A673 (cell line): ENCODE results near the gene MPEG1. TPM values are rescaled to one million over a fixed set of nuclear protein-coding genes. Genes with fewer than 3 reads are reported as not detected.

Experiments
- BruUV-seq: library from RNA; stranded (reverse); fragments of 400-500 nt; replicated peaks from 2 replicates; lab custom pipeline; 2021; lab: Mats Ljungman, UMichigan
- CTCF ChIA-PET: fragments of 300-600 bp; sonication (Branson Sonifier 250); formaldehyde crosslinking; loops from one replicate; lab custom pipeline; 2022; ENCODE audit warnings: antibody characterized with exemption; lab: Charles Lee
- POLR2A ChIA-PET: fragments of 300-600 bp; sonication (Branson Sonifier 250); formaldehyde crosslinking; loops from one replicate; lab custom pipeline; 2022; ENCODE audit warnings: antibody characterized with exemption; ENCODE audit not compliant: low non-redundant PET; lab: Charles Lee
- DNase-seq: peaks from one replicate; pipeline ENCODE4 v3.0.0-alpha.2; 2015; ENCODE audit warnings: low spot score
- H3K27ac ChIP-seq: fragments of 200-600 bp; sonication (generic); 2 replicates; pipeline ENCODE4 v1.5.1; 2016; ENCODE audit warnings: mixed run types, low read depth, mild to moderate bottlenecking, mixed read lengths, antibody characterized with exemption, low read length; ENCODE audit not compliant: poor library complexity, severe bottlenecking
- H3K27me3 ChIP-seq: fragments of 200-600 bp; sonication (generic); replicated peaks from 2 replicates; pipeline ENCODE4 v1.6.1; 2017; ENCODE audit warnings: mixed run types, low read depth, mild to moderate bottlenecking, mixed read lengths, antibody characterized with exemption, low read length; ENCODE audit not compliant: insufficient read depth, poor library complexity
- H3K36me3 ChIP-seq: fragments of 200-600 bp; sonication (generic); 2 replicates; pipeline ENCODE4 v1.6.1; 2016; ENCODE audit warnings: mixed run types, mild to moderate bottlenecking, mixed read lengths, antibody characterized with exemption, low read length; ENCODE audit not compliant: insufficient read depth, poor library complexity, severe bottlenecking
- H3K4me1 ChIP-seq: fragments of 200-600 bp; sonication (generic); 2 replicates; pipeline ENCODE4 v1.6.1; 2017; ENCODE audit warnings: mixed run types, mild to moderate bottlenecking, mixed read lengths, antibody characterized with exemption, low read length; ENCODE audit not compliant: insufficient read depth, poor library complexity, severe bottlenecking
- H3K4me3 ChIP-seq: fragments of 200-600 bp; sonication (generic); 2 replicates; pipeline ENCODE4 v1.5.1; 2016; ENCODE audit warnings: low read depth, mixed run types, mild to moderate bottlenecking, mixed read lengths, low read length; ENCODE audit not compliant: poor library complexity, severe bottlenecking
- H3K9me3 ChIP-seq: fragments of 200-600 bp; sonication (generic); 2 replicates; pipeline ENCODE4 v1.6.1; 2016; ENCODE audit warnings: mixed run types, low read depth, mild to moderate bottlenecking, mixed read lengths, antibody characterized with exemption, low read length; ENCODE audit not compliant: poor library complexity, severe bottlenecking
- EZH2 ChIP-seq: fragments of 200-600 bp; sonication (generic); IDR thresholded peaks from 2 replicates; pipeline ENCODE4 v1.6.1; 2017; ENCODE audit warnings: borderline replicate concordance, low read depth, mild to moderate bottlenecking, mixed read lengths, antibody characterized with exemption, low read length; ENCODE audit not compliant: poor library complexity, severe bottlenecking
- intact Hi-C: fragments of 100-400 bp; cut with micrococcal nuclease; formaldehyde crosslinking; loops from one replicate; pipeline ENCODE4 v1.10.0; 2022; ENCODE audit not compliant: unreplicated experiment
- total RNA-seq: library from RNA; stranded (reverse); gene quantifications from 2 replicates; pipeline ENCODE4 v1.2.3, GENCODE V29; 2021
- TF ChIP-seq, protein P1 (sequence below): fragments of 300-800, 200-600 bp; sonication (generic); conservative IDR thresholded peaks from 2 replicates; pipeline ENCODE4 v1.5.1; 2017; ENCODE audit warnings: low read depth, mild to moderate bottlenecking, antibody characterized with exemption, low read length, moderate library complexity, mixed read lengths

Gene MPEG1
- total RNA-seq, 1 experiment from 2014 or later: not detected

DNA sequence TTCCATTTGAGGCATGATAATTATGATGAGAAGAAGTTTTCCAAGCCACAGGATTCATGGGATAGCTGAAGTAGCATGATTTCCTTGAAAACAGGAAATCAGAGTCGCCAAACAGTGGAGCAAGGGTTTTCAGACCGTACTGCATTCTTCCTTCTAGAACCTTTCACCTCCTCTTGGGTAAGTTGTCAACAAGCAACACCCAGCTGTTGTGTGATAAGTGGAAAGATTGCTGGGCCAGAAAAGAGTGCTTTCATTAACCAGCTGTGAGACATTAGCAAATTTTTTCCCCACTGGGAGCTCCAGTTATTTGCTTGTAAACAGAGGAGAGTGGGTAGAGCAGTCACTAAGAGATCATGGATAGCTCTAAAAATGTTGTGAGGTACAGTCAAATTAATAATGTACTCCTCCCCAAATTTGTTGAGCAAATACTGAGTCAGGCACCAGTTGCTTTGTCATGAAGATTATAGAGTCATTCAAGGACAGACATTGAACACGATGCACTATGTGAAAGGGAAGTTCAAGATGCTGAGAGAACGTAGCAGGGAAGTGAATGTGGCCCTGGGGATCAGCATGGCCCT, 11.7 kb upstream of the MPEG1 start:
- CTCF ChIA-PET: no interaction called here
- no peak overlapping the region for H3K27ac ChIP-seq
- no TSS peak for BruUV-seq
- no peak for DNase-seq
- intact Hi-C loops: no loop called here
- peaks cover 3% of the 10 kb centered on the region for H3K27me3 ChIP-seq
- no peaks in the 10 kb centered on the region for H3K9me3 ChIP-seq
- no peaks in the 10 kb centered on the region for H3K36me3 ChIP-seq
- POLR2A ChIA-PET: no interaction called here
- TF ChIP-seq EZH2: no peak
- TF ChIP-seq, protein P1, sequence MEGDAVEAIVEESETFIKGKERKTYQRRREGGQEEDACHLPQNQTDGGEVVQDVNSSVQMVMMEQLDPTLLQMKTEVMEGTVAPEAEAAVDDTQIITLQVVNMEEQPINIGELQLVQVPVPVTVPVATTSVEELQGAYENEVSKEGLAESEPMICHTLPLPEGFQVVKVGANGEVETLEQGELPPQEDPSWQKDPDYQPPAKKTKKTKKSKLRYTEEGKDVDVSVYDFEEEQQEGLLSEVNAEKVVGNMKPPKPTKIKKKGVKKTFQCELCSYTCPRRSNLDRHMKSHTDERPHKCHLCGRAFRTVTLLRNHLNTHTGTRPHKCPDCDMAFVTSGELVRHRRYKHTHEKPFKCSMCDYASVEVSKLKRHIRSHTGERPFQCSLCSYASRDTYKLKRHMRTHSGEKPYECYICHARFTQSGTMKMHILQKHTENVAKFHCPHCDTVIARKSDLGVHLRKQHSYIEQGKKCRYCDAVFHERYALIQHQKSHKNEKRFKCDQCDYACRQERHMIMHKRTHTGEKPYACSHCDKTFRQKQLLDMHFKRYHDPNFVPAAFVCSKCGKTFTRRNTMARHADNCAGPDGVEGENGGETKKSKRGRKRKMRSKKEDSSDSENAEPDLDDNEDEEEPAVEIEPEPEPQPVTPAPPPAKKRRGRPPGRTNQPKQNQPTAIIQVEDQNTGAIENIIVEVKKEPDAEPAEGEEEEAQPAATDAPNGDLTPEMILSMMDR: no peak
- no peaks in the 10 kb centered on the region for H3K4me1 ChIP-seq
- no peak overlapping the region for H3K4me3 ChIP-seq

DNA sequence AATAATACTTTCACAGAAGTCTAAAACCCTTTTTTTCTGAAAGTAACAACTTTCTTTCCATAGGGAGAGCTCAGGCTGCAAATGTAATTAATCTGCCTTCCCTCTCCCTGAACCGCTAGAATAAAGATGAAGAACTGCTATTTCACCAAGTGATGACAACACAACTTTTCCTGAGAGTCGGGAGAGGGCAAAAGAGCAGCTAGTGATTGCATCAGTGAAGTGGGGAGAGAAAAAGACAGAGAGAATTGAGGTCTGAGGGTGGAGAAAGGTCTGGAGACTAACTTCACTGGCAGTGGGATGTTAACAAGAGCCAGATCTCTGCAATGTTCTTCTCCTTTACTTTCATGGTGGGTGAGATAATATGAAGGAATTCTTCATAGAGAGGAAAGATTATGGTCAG, 10.9 kb upstream of the MPEG1 start:
- Histone ChIP-seq H3K9me3 (no peaks in the 10 kb centered on the region), H3K36me3 (no peaks in the 10 kb centered on the region), H3K27me3 (peaks cover 3% of the 10 kb centered on the region), H3K4me1 (no peaks in the 10 kb centered on the region), H3K27ac (no peak overlapping the region), H3K4me3 (no peak overlapping the region)
- BruUV-seq: no TSS peak
- POLR2A ChIA-PET: no interaction called here
- intact Hi-C loops: no loop called here
- CTCF ChIA-PET: no interaction called here
- TF ChIP-seq EZH2: no peak
- TF ChIP-seq, protein P1: no peak
- no peak for DNase-seq

DNA sequence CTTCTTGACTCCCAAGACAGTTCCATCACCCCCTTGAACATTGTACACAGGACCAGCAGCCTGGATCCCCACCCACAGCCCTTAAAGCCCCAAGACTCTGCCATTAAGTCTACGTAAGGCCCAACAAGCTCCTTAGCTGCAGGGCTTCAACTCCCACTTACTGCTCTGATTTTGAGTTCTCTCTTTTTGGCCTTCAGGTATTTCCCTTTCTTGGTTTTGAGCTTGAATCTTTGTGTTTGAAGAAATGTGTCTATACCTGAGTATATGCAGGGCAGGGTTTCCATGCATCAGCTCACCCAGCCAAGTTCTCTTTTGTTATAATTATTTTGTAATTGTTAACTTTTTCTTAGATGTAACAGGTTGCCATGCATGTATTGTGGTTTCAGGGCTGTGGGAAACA, 10.4 kb upstream of the MPEG1 start:
- BruUV-seq: no TSS peak
- TF ChIP-seq, protein P1: no peak
- Histone ChIP-seq H3K9me3 (no peaks in the 10 kb centered on the region), H3K4me3 (no peak overlapping the region), H3K27me3 (peaks cover 3% of the 10 kb centered on the region), H3K27ac (no peak overlapping the region), H3K4me1 (no peaks in the 10 kb centered on the region), H3K36me3 (no peaks in the 10 kb centered on the region)
- no peak for DNase-seq
- intact Hi-C loops: no loop called here
- ChIA-PET POLR2A (no interaction called here), CTCF (no interaction called here)
